ENCODE measurements around the gene DSCAML1.
A peak's percentile ranks its signal among the peaks of the same experiment; 100 is the strongest.

The DSCAML1 gene

GRCh38 chr11:117654281-117655255 lies 142.4 kb downstream of the DSCAML1 start:
- DNase-seq, result peak; percentile 69

DNA sequence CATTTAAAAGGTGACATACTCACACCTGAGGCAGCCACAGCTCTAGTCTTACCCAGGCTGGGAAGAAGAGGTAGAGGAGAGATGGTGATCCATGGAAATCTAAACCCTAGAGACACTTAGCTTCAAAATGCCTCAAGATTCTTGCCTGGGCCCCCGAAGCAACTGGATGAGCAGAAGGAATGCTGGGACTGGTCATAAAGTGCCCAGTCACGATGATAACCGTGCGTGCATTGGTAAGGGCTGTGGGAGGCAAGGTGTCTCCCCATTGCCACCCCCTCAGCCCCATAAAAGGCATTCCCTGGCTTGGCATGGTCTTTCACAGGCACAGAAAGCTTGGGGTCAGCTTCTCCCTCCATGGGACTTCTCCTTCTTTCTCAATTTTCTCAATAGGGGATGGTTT lies 144.5 kb downstream of the DSCAML1 start:
- no peak for DNase-seq

DNA sequence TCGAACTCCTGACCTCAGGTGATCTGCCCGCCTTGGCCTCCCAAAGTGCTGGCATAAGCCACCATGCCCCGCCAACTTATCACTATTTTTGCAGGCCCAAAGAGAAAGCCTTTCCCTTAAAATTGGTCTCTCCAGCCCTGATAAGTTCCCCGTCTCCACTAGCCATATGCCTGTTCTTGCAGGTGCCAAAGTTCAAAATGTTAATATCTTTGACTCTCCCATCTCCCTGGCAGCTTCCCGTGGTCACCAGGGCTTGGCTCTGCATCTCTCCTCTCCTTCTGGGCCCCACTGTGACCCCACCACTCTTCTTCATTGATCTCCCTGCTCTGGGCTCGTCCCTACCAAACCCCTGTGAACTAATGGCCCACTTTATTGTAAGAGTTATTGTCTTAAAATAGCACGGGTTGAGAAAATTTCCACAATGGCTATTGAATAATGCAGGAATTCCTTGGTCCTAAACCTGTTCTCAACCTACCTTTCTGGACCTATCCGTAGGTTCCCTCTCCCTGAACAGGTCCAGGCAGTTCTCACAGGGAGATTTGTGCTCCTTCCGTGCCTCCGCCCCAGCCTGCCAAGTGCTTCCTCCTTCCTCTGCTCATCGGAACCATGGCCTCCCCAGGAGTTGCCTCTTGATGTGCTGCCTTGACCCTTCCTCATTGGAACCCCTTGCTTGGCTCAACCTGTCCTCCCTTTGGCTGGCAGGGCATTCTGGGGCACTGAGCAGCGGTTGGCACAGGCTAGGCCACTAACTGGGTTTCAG lies 147.5 kb downstream of the DSCAML1 start:
- DNase-seq, result no peak

DNA sequence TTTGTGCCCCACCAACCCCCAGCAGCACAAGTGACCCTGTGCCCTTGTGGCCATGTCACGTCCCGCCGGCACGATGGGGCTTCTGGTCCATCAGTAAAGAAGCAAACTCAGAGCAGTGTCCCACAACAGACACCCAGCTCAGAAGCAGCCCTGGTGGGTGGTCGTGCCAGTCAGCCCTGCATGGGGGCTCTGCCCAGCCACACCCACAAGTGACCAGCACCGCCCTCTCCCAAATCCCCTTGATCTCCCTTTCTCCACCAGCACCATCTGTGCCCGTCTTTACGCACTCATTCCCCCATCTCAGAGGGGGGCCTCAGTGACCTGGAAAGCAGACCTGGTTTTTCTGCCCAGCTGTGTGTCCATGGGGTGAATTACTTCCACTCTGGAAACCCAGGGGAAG lies 149.1 kb downstream of the DSCAML1 start:
- no peak for DNase-seq

DNA sequence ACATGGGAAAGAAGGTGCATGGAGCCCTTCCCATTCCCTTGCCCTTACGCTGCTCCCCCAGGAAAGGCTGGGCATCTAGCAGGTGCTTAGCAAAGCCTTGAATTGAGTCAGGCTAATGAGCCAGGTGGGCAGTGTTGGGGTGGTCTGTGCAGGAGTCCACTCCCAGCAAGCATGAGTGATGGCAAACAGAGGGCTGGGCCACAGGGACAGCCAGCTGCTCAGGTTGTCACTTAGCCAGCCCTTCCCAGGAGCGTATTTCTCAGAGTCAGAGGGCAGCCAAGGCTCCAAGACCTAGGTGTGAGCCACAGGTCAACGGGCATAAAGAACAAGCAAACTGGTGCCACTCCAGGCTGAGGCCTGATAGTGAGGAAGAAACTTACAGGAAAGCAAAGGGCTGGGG lies 149.8 kb downstream of the DSCAML1 start:
- no peak for DNase-seq

GRCh38 chr11:117646411-117646810 lies 150.6 kb downstream of the DSCAML1 start:
- DNase-seq, result no peak

DNA sequence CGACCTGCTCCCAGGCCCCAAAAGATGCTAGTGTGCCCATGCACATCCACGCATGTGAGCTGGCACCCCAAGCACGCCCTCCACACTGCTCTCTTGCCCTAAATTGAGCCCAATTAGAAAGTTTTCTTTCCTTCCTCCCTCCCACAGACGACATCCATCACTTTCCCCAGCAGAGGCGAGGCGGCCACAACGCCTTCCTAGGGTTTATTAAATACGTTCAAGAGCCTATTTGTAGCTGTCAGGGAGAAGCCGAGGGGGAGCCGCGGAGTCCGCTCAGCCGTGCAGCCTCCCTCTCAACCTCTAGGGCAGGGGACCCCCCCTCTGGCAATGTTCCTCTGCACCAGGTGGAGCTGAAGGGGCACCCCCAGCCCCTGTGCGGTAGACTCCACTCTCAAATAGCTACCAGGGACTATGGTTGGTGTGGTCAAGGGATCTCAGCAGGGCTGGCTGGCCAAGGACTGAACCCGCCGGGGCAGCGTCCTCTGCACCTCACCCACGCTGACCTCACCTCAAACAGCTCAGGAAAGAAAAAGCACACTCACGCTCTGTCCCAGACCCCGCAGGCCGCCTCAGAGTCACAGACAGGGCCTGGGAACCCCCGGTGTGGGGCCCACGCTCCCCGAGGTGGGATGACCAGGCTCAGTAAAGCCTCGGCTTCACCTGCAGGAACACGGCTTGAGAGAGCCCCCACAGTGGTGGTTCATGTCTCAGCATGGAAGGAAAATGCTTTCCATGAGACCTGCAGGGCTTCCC lies 152.4 kb downstream of the DSCAML1 start:
- DNase-seq, result no peak

DNA sequence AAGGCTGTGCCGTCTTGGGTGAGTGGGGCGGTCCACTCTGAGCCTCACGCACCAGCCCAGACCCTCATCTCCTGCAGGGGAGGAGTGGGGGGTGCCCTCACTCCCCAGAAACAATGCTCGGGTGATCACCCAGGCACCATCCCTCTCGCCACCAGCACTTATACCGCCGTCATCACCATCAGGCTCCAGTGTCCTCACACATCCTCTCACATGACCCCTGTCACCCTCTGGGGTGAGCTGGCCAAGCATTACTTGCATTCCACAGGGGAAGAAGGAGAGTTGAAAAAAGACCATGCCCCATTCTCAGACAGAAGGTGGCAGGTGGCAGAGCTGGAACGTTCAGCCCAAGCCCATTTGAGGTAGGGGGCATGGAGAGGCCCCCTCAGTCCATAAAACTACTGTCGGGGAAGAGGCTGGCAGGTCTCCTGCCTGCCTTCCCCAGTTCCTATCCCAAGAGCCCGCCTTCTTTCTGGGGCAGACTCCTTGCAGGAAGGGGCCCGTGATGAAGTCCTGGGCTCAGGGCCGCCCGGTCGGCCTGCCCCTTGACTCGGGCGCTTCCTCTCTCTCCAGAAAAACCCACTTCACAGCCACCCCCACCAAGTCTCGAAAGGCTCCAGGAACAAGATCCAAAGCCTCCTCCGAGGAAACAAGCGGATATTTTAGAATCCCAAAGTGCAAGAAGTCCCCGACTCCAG lies 153.3 kb downstream of the DSCAML1 start:
- no peak for DNase-seq

DNA sequence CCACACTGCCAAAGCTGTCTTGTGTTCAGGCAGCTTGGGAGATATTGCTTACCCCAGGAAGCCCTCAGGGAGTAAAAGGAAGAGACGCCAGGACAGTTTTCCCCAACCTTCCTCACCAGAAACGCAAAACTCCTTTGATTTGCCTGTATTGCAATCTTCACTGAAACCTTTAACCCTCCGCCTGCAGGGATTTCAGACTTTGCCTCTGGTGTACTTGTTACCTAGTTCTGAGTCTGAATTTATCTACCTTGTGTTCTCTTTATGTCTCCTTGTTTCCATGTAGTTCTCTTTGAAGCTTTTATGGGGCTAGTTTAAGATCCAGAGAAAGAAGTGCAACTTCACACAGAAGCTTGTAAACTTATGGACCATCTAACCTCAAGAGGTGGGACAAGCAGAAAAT lies 154.2 kb downstream of the DSCAML1 start:
- DNase-seq, result no peak

DNA sequence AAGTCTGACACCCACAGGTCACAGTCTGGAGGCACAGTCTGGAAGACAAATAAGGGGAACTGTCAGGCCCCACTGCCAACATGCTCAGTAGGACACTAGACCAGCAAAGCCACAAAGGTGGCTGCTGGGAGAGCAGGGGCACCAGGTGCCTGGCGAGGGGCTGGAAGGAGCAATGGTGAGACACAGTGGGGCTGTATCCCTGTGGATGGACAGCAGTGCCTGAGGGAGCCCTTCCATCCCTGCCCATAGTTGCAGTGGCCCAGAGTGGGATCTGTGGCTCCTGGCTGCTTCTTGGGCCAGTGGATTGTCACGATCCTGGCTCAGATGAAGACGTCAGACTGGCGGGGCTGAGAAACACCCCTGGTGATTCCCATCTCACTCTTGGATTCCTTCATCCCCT lies 154.6 kb downstream of the DSCAML1 start:
- DNase-seq, result no peak

DNA sequence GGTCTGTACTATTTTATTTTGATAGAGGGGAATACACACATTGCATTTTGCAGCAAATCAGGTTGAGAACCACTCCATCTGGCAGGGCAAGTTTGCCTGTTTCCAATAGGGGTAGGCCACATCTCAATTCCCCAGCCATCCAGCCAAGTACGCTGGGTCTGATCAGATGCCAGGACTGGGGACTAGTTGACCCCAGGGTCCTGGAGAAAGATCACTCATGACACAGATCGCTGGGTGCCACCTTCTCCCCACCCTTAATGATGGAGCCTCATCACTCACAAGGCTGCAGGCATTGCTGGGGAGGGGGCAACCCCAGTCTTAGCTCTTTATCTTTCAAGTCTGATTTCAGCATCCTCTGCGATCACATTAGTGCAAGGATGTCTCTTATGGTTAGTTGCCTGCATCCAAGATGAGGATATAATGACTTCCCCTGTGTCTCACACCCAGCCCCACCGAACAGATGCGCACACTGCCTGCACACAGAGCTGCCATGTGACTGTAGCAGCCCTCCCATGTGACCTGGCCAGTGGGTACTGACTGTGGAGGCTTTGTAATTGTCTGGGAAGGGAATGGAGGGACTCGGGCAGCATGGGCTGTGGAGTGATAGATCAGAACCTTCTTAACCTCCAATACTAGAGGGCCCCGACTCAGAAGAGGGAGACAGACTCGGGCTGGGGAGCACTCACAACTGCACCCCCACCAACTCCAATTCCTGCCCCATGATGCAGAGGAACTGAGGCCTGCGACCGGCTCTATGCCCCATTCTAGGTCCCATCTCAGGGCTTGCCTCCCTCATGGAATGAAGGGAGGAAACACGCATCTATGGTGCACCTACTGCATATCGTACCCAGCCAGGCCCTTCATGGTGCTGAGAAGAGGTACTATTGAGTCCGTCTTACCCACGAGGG lies 155.8 kb downstream of the DSCAML1 start:
- DNase-seq, result no peak

DNA sequence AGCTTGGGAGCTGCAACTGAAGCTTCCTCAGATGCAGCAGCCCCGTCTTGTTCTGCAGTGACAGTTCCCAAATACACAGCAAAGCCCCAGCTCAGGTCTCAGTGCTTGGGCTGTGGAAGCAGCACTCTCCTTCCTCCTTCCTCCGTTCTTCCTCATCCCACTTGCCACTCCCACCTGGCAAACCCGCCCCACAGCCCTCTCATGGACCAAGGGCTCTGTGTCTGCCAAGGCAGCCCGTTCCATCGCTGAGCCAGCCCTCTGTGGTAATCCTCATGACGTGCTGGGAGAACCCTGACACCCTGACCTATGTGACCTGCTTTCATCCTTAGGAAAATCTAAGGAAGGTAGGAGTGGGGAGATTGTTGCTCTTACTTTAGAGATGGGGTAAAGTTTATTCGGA lies 157.0 kb downstream of the DSCAML1 start:
- no peak for DNase-seq

DNA sequence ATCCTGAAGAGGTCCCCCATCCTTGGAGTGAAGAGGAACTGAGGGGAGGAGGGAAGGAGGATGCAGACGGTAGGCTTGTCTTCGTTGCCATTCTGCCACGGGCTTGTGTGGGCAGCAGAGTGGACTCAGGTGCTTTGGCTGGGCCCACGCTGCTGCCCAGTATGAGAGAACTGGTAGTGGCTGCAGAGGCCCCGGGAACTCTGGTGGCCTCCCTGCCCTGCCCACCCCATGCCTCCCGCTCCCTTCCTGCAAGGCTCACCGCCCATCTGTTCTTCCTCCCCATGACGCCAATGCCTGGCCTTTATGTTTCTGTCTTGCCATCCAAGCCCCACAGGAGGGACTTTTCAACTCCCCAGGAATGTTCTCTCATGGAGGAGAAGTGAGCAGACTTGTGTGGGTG lies 157.4 kb downstream of the DSCAML1 start:
- no peak for DNase-seq

DNA sequence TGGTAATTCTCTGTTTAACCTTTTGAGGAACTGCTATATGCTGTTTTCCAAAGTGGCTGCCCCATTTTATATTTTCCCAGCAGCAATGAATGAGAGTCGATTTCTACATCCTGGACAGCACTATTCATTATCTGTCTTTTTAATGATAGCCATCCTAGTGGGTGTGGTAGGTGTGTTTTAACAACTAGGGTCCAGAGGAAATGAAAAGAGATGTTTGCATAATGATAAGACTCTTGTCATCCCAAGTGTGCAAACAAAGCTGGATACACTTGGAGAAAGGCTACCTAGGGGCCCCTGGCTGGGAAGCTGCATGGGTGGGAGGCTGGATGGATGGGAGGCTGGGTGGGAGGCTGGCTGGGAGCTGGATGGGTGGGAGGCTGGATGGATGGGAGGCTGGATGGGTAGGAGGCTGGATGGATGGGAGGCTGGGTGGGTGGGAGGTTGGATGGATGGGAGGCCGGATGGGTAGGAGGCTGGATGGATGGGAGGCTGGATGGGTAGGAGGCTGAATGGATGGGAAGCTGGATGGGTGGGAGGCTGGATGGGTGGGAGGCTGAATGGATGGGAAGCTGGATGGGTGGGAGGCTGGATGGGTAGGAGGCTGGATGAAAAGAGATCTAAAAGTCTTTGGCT lies 158.0 kb downstream of the DSCAML1 start:
- DNase-seq, result no peak

DNA sequence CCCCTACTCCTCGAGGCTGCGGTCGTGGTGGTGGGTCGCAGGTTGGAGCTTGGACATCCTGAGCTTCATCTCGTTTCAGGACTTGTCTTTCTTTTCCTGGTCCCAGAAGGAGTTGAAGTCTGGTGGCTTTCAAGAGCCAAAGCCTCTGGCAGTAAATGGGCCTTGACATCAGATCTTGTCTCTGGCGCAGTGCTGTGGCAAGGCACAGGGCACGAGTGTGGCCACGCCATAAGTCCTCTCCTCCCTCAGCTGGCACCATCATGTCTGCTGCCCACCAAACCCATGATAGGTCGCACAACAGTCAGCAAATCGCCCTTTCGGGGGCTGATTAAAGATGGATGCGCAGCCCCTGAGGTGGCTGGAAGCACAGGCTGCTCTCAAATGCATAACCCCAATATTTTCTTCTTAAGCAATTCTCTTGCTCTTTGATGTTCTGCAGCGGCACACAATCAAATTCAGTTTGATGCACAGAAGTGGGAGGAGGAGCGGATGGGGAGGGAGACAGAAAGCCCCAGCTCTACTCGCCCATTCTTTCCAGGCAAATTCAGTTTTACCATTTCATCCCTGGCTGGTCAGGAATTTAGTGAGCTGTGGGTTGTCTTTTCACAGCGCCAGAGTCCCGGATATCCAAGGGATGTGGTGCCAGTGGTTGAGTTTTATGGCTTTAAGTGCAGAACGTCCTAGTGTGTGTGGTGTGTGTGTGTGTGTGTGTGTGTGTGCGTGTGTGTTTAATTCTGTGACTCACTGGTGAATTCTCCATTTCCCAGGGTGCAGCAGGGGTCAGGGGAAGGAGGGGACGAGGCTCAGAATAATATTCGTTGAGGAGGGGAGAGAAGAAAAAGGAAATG lies 162.0 kb downstream of the DSCAML1 start:
- no peak for DNase-seq

GRCh38 chr11:117633976-117634755 lies 162.8 kb downstream of the DSCAML1 start:
- no peak for DNase-seq

GRCh38 chr11:117633186-117633754 lies 163.7 kb downstream of the DSCAML1 start:
- no peak for DNase-seq

- no peak for DNase-seq
Measured at GRCh38 chr11:117632306-117632705, 164.7 kb downstream of the DSCAML1 start.
